Measurements from ENCODE around the gene NEAT1. TPM values are rescaled to one million over a fixed set of nuclear protein-coding genes. Genes with fewer than 3 reads are reported as not detected.

NEAT1 gene
- total and polyA plus RNA-seq, 9 of the 15 experiments (the other 6 are each of a cell fraction or from before 2014, with no cell fraction given) = 20.1 to 389 (median 62.8) TPM

- Histone ChIP-seq H2AFZ (ENCODE audit: low read depth, low read length) (peak within 1 kb of the TSS; percentile 86), H3K4me2 (ENCODE audit: insufficient read depth, low read length) (peak within 1 kb of the TSS; percentile 94), H3K9me3 (replicated peaks; ENCODE audit: control insufficient read depth, insufficient read depth, low read depth, low read length) (no peaks in the 10 kb centered on the region; the same call in 1 of the 2 replicates), H3K27ac (ENCODE audit: extremely low read depth, low read depth, low read length) (peak within 1 kb of the TSS; percentile 91), H3K79me2 (ENCODE audit: control insufficient read depth, insufficient read depth, low read length) (peaks cover 37% of the 10 kb centered on the region), H3K27me3 (ENCODE audit: control insufficient read depth in 2 of 2, insufficient read depth in 2 of 2, low read length in 2 of 2) (no peaks in the 10 kb centered on the region), H3K4me1 (replicated peaks in 1 of 2; ENCODE audit: control insufficient read depth in 2 of 2, insufficient read depth in 2 of 2, low read length in 2 of 2) (peaks cover 41 to 75% of the 10 kb centered on the region in 2 experiments), H3K9me1 (ENCODE audit: control insufficient read depth, insufficient read depth, low read length) (no peaks in the 10 kb centered on the region), H3K36me3 (ENCODE audit: control insufficient read depth, insufficient read depth, low read length) (peaks cover 36% of the 10 kb centered on the region; the same call in 2 of the 3 replicates), H4K20me1 (replicated peaks; ENCODE audit: control insufficient read depth, insufficient read depth, low read length) (peaks cover 9% of the 10 kb centered on the region), H3K4me3 (peak within 1 kb of the TSS; percentile 93), H3K9ac (ENCODE audit: insufficient read depth in 1 of 2, low read depth in 2 of 2, low read length in 2 of 2) (peak within 1 kb of the TSS; percentile 71 to 97)
- in situ Hi-C loops (cut with MboI) = no loop called here
- FAIRE-seq (no peak), ATAC-seq (peak; percentile 83), DNase-seq (ENCODE audit: extremely low read depth in 1 of 4, low spot score in 3 of 4) (peak; percentile 93 to 99 (median 98))
- intact Hi-C loops (cut with micrococcal nuclease) = no loop called here
- TSS peak; percentile 70 for BruUV-seq (replicated peaks)
- POLR2A ChIA-PET = interaction anchor here (0.6 to 16.2 kb wide), 9 partner anchors 11 to 116 kb away, joined by 3 to 253 read pairs (median 4); partner anchors contain the start of genes MALAT1 and NEAT1
- 1% methylated on average over 53 of the region's 76 CpGs for WGBS (ENCODE audit: insufficient coverage, low coverage, missing lambda C conversion rate)
- CTCF ChIA-PET (ENCODE audit: low intra/inter-chr PET ratio) = interaction anchor here (0.7 to 1.4 kb wide), 3 partner anchors 19 to 432 kb away, joined by 3 to 8 read pairs (median 3); no protein-coding TSS in a partner anchor
- TF ChIP-seq PYGO2 (tag; IDR thresholded peaks at IDR 0.05) (no peak), ZZZ3 (IDR thresholded peaks at IDR 0.05) (no peak), BCL6 (CRISPR knock-in tag; IDR thresholded peaks at IDR 0.05) (no peak), DPF2 (IDR thresholded peaks at IDR 0.05) (0 out of 2 replicates have a peak, but pooled peaks have one; percentile 7), PCBP2 (IDR thresholded peaks at IDR 0.05; ENCODE audit: low read depth, low read length, poor library complexity, severe bottlenecking) (no peak), SNRNP70 (optimal IDR thresholded peaks at IDR 0.05; ENCODE audit: low read depth, low read length) (no peak), SOX6 (IDR thresholded peaks at IDR 0.05) (peak; percentile 8; the same call in 1 of the 2 replicates), DMBX1 (CRISPR knock-in tag; IDR thresholded peaks at IDR 0.05; ENCODE audit: borderline replicate concordance) (peak; percentile 78), HNRNPUL1 (IDR thresholded peaks at IDR 0.05; ENCODE audit: low read length) (no peak), ZBTB33 (CRISPR knock-in tag; IDR thresholded peaks at IDR 0.05) (no peak), BRF2 (IDR thresholded peaks at IDR 0.05; ENCODE audit: borderline replicate concordance, insufficient read depth, insufficient read length) (no peak), POLR3A (IDR thresholded peaks at IDR 0.05; ENCODE audit: borderline replicate concordance, extremely low read depth, insufficient read depth, insufficient read length) (no peak), OTX1 (CRISPR knock-in tag; IDR thresholded peaks at IDR 0.05) (no peak)
- TF ChIP-seq, protein P1, sequence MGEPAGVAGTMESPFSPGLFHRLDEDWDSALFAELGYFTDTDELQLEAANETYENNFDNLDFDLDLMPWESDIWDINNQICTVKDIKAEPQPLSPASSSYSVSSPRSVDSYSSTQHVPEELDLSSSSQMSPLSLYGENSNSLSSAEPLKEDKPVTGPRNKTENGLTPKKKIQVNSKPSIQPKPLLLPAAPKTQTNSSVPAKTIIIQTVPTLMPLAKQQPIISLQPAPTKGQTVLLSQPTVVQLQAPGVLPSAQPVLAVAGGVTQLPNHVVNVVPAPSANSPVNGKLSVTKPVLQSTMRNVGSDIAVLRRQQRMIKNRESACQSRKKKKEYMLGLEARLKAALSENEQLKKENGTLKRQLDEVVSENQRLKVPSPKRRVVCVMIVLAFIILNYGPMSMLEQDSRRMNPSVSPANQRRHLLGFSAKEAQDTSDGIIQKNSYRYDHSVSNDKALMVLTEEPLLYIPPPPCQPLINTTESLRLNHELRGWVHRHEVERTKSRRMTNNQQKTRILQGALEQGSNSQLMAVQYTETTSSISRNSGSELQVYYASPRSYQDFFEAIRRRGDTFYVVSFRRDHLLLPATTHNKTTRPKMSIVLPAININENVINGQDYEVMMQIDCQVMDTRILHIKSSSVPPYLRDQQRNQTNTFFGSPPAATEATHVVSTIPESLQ (CRISPR knock-in tag; IDR thresholded peaks at IDR 0.05) = peak; percentile 92
- TF ChIP-seq, protein P2, sequence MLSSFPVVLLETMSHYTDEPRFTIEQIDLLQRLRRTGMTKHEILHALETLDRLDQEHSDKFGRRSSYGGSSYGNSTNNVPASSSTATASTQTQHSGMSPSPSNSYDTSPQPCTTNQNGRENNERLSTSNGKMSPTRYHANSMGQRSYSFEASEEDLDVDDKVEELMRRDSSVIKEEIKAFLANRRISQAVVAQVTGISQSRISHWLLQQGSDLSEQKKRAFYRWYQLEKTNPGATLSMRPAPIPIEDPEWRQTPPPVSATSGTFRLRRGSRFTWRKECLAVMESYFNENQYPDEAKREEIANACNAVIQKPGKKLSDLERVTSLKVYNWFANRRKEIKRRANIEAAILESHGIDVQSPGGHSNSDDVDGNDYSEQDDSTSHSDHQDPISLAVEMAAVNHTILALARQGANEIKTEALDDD (IDR thresholded peaks at IDR 0.05) = no peak
These were observed 36.1 kb upstream of the NEAT1 start, which contains the start of gene FRMD8 for GRCh38 chr11:65386307-65387140. Gene FRMD8, plus strand, starts transcription at chr11:65386637. Its CDS starts 400 bp downstream, at chr11:65387037.

Data from K562 (cell line).